B cell (primary cell): Measurements from ENCODE around the gene C15orf39. TPM values are rescaled to one million over a fixed set of nuclear protein-coding genes. Genes with fewer than 3 reads are reported as not detected.

Experiments used
- ATAC-seq: fragments of 200-7000 bp; cut with Tn5 transposase; one replicate; pipeline ENCODE4 v1.10.0; 2021; ENCODE audit warnings: low read depth, mild to moderate bottlenecking, moderate number of reproducible peaks, moderate library complexity
- CTCF ChIA-PET: fragments of 350-600 bp; sonication (Branson Sonifier 250); formaldehyde crosslinking; loops from one replicate; lab custom pipeline; 2021; ENCODE audit warnings: antibody characterized with exemption, inconsistent platforms; lab: Charles Lee
- POLR2A ChIA-PET: fragments of 350-600 bp; sonication (Branson Sonifier 250); formaldehyde crosslinking; loops from one replicate; lab custom pipeline; 2021; ENCODE audit warnings: antibody characterized with exemption; lab: Charles Lee
- DNase-seq: peaks from one replicate; pipeline ENCODE4 v3.0.0; 2013
- H2AFZ ChIP-seq: 2 replicates; pipeline ENCODE4 v1.6.1; 2012; ENCODE audit warnings: mild to moderate bottlenecking, low read depth, low read length; ENCODE audit not compliant: insufficient read depth, poor library complexity, severe bottlenecking
- H3K27ac ChIP-seq, 2 donors: 1 replicate in 1 of 2; 2 replicates in 1 of 2; pipeline ENCODE4 v1.5.1; 2012 to 2013; ENCODE audit warnings: low read length in 2 of 2, mild to moderate bottlenecking in 2 of 2, moderate library complexity in 1 of 2
- H3K27me3 ChIP-seq, 4 experiments: fragments of 200-600 bp in 1 of 4; sonication (generic) in 1 of 4; replicated peaks in 1 of 4; 1 replicate in 2 of 4; 2 replicates in 2 of 4; pipeline versions ENCODE4 v1.6.1 to v1.7.0; 2013 to 2016; ENCODE audit warnings: low read length in 3 of 4, mild to moderate bottlenecking in 2 of 4, mixed read lengths in 1 of 4, moderate library complexity in 1 of 4; ENCODE audit not compliant: insufficient read depth in 4 of 4, control insufficient read depth in 3 of 4; ENCODE audit errors: control extremely low read depth in 1 of 4
- H3K36me3 ChIP-seq, 2 experiments: replicated peaks in 1 of 2; 1 replicate in 1 of 2; 2 replicates in 1 of 2; pipeline versions ENCODE4 v1.6.1 to v1.7.1; 2013; ENCODE audit warnings: low read length in 1 of 2; ENCODE audit not compliant: insufficient read depth in 2 of 2, control insufficient read depth in 1 of 2; ENCODE audit errors: control extremely low read depth in 1 of 2, extremely low read depth in 1 of 2
- H3K4me1 ChIP-seq, 2 donors: fragments of 200-600 bp in 1 of 2; sonication (generic) in 1 of 2; 1 replicate in 1 of 2; 2 replicates in 1 of 2; pipeline versions ENCODE4 v1.5.1 to v1.6.1; 2013 to 2017; ENCODE audit warnings: low read length in 2 of 2; ENCODE audit not compliant: control insufficient read depth in 2 of 2, insufficient read depth in 2 of 2
- H3K4me2 ChIP-seq: replicated peaks from 2 replicates; pipeline ENCODE3; 2012; ENCODE audit warnings: mild to moderate bottlenecking, low read depth, low read length; ENCODE audit not compliant: poor library complexity, severe bottlenecking
- H3K4me3 ChIP-seq, 5 experiments: fragments of 200-600 bp in 1 of 5; sonication (generic) in 1 of 5; 1 replicate in 3 of 5; 2 replicates in 2 of 5; pipeline versions ENCODE4 v1.5.1 to v1.7.0; 2011 to 2016; ENCODE audit warnings: low read length in 4 of 5, mild to moderate bottlenecking in 4 of 5, low read depth in 2 of 5, control low read depth in 1 of 5, moderate library complexity in 1 of 5; ENCODE audit not compliant: insufficient read depth in 1 of 5; ENCODE audit errors: control extremely low read depth in 1 of 5, extremely low read depth in 1 of 5
- H3K79me2 ChIP-seq: fragments of 200-600 bp; sonication (generic); one replicate; pipeline ENCODE4 v1.6.0; 2016; ENCODE audit warnings: low read length; ENCODE audit not compliant: control insufficient read depth, insufficient read depth
- H3K9ac ChIP-seq: fragments of 200-600 bp; sonication (generic); 2 replicates; pipeline ENCODE4 v1.6.1; 2017; ENCODE audit warnings: mild to moderate bottlenecking, low read length, moderate library complexity
- H3K9me3 ChIP-seq, 3 donors: one replicate each; pipeline versions ENCODE4 v1.6.1 to v1.7.1; 2013; ENCODE audit warnings: low read length in 2 of 3; ENCODE audit not compliant: control insufficient read depth in 2 of 3, insufficient read depth in 1 of 3; ENCODE audit errors: control extremely low read depth in 1 of 3
- H4K20me1 ChIP-seq: 2 replicates; pipeline ENCODE4 v1.6.0; 2012; ENCODE audit warnings: mild to moderate bottlenecking, low read length; ENCODE audit not compliant: insufficient read depth, control insufficient read depth, poor library complexity, severe bottlenecking
- H3K27ac Mint-ChIP-seq: one replicate; pipeline ENCODE4 v1.8.0; 2021; ENCODE audit warnings: mixed read lengths
- H3K27me3 Mint-ChIP-seq: one replicate; pipeline ENCODE4 v1.8.0; 2021; ENCODE audit warnings: mixed read lengths
- H3K4me1 Mint-ChIP-seq: one replicate; pipeline ENCODE4 v1.8.0; 2021; ENCODE audit warnings: mixed read lengths
- H3K4me3 Mint-ChIP-seq: one replicate; pipeline ENCODE4 v1.8.0; 2021; ENCODE audit warnings: mixed read lengths
- H3K9me3 Mint-ChIP-seq: one replicate; pipeline ENCODE4 v1.8.0; 2022; ENCODE audit warnings: mixed read lengths; ENCODE audit not compliant: insufficient read depth
- EZH2 ChIP-seq: IDR thresholded peaks from 2 replicates; pipeline ENCODE4 v1.6.1; 2012; ENCODE audit warnings: borderline replicate concordance, low read depth, mild to moderate bottlenecking, moderate library complexity, low read length; ENCODE audit not compliant: insufficient read depth, poor library complexity, severe bottlenecking
- WGBS: methylation state at CpG from one replicate; pipeline ENCODE4 v1.1.5; 2013; ENCODE audit warnings: missing lambda C conversion rate; ENCODE audit not compliant: insufficient coverage; 5-methylcytosine and 5-hydroxymethylcytosine counted together
- intact Hi-C: fragments of 100-400 bp; cut with micrococcal nuclease; formaldehyde crosslinking; loops from one replicate; pipeline ENCODE4 v1.10.0; 2022
- polyA plus RNA-seq: library from polyadenylated mRNA; depleted of rRNA; stranded (reverse); fragments of >200 nt; gene quantifications from 2 replicates; pipeline ENCODE4 v1.2.3, GENCODE V29; 2012
- total RNA-seq, 2 donors: library from RNA; stranded (reverse); fragments of 120-200 nt in 1 of 2; gene quantifications; 1 replicate in 1 of 2; 2 replicates in 1 of 2; pipeline versions ENCODE4 v1.2.3 to v1.2.4, GENCODE V29; 2013 to 2022
- TF ChIP-seq, protein P1 (sequence below): fragments of 200-600 bp; IDR thresholded peaks from one replicate; pipeline ENCODE4 v1.8.0; 2022; ENCODE audit warnings: antibody characterized with exemption, mild to moderate bottlenecking

The C15orf39 gene
- total and polyA plus RNA-seq, 2 donors (not counting 1 experiment from before 2014, with no cell fraction given): 12.4 to 72.7 TPM

DNA sequence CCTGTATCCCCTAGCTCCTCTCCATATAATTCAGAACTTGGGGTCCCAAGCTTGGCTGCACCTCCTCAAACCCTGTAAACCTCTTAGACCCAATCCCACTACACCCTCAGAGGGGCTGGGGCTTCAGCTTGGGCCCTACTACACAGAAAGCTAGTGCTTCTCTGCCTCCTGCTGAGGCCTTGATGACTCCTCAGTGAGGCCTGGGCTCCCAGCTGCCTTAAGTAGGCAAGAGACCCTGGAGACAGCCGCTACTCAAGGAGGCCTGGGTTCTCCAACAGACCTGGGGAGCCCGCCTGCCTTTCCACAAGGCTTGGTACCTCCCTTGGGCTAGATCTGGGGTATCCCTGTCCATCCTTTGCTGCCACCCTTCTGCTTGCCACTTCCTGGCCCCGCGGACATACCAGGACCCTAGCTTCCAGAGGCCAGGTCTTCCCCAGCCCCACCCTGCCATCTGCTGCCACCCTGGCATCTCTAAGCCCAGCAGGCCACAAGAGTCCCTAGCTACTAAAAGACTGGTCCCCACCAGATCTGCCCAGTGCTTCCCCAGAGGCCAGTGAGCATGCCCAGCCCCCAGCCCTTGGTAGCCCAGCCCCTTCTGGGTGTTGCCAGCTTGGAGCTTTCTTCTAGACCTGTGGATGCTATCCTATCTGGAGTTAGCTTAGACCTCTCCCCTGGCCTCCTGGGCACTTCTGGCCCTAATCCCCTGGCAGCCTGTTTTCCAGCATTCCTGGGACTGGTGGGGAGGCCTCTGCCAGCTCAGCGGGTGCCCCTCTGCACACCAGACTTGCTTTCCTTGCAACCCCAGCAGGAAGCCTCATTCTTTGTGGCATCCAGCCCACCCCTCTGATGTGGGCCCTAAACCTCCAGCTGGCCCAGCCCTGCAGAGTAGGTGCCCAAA lies 13.7 kb downstream of the C15orf39 start:
- Histone ChIP-seq H3K4me1 (peaks cover 12 to 13% of the 10 kb centered on the region in 2 donors), H3K27me3 (no peaks in the 10 kb centered on the region), H3K4me2 (no peak overlapping the region), H3K9me3 (no peaks in the 10 kb centered on the region), H3K9ac (no peak overlapping the region), H2AFZ (no peak overlapping the region), H3K36me3 (peaks cover 0 to 28% of the 10 kb centered on the region in 2 experiments), H3K4me3 (no peak overlapping the region), H3K27ac (no peak overlapping the region), H4K20me1 (peaks cover 19% of the 10 kb centered on the region), H3K79me2 (peaks cover 17% of the 10 kb centered on the region)
- no peak overlapping the region for H3K4me3 Mint-ChIP-seq
- H3K27ac Mint-ChIP-seq: no peak overlapping the region
- POLR2A ChIA-PET: interaction anchor here (0.6 to 0.9 kb wide), 2 partner anchors 11 to 421 kb away, joined by 3 to 5 read pairs; no protein-coding TSS in a partner anchor
- no peaks in the 10 kb centered on the region for H3K9me3 Mint-ChIP-seq
- TF ChIP-seq, protein P1, sequence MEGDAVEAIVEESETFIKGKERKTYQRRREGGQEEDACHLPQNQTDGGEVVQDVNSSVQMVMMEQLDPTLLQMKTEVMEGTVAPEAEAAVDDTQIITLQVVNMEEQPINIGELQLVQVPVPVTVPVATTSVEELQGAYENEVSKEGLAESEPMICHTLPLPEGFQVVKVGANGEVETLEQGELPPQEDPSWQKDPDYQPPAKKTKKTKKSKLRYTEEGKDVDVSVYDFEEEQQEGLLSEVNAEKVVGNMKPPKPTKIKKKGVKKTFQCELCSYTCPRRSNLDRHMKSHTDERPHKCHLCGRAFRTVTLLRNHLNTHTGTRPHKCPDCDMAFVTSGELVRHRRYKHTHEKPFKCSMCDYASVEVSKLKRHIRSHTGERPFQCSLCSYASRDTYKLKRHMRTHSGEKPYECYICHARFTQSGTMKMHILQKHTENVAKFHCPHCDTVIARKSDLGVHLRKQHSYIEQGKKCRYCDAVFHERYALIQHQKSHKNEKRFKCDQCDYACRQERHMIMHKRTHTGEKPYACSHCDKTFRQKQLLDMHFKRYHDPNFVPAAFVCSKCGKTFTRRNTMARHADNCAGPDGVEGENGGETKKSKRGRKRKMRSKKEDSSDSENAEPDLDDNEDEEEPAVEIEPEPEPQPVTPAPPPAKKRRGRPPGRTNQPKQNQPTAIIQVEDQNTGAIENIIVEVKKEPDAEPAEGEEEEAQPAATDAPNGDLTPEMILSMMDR: no peak
- TF ChIP-seq EZH2: no peak
- no peaks in the 10 kb centered on the region for H3K27me3 Mint-ChIP-seq
- CTCF ChIA-PET: interaction anchor here (0.9 kb wide), 1 partner anchor 172 kb away, joined by 4 read pairs; no protein-coding TSS in a partner anchor
- 99% methylated on average over 5 of the region's 5 CpGs for WGBS
- H3K4me1 Mint-ChIP-seq: peaks cover 15% of the 10 kb centered on the region
- DNase-seq (no peak), ATAC-seq (no peak)
- intact Hi-C loops: no loop called here

DNA sequence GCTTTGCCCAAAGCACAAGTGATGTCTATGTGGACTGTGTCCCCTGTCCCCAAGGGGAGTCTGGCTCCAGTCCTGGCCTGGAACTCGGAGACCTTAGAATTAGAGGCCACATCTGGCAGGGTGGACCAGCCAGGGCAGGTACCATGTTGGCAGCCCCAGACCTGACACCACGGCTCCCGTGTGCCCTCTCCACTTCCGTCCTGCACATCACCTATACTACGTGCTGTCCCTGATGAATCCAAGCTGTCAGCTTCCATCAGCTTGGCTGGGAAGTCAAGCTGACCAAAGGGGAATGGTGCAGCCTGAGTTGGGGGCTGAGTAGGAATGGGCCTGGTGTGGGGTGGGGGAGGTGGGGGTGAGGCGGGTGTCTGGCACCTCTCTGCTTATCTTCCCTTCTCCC lies 15.3 kb downstream of the C15orf39 start:
- ChIA-PET POLR2A (no interaction called here), CTCF (interaction anchor here (1.3 kb wide), 1 partner anchor 174 kb away, joined by 6 read pairs; no protein-coding TSS in a partner anchor)
- Histone ChIP-seq H3K4me3 (no peak overlapping the region), H3K4me2 (no peak overlapping the region), H3K36me3 (peaks cover 0 to 13% of the 10 kb centered on the region in 2 experiments), H3K27ac (no peak overlapping the region), H3K9ac (no peak overlapping the region), H2AFZ (no peak overlapping the region), H4K20me1 (peaks cover 6% of the 10 kb centered on the region), H3K9me3 (no peaks in the 10 kb centered on the region), H3K79me2 (peaks cover under 1% of the 10 kb centered on the region), H3K27me3 (no peaks in the 10 kb centered on the region), H3K4me1 (peaks cover 12 to 13% of the 10 kb centered on the region in 2 donors)
- WGBS: 98% methylated on average over 4 of the region's 6 CpGs
- H3K27me3 Mint-ChIP-seq: no peaks in the 10 kb centered on the region
- intact Hi-C loops: no loop called here
- TF ChIP-seq EZH2: no peak
- TF ChIP-seq, protein P1: no peak
- H3K27ac Mint-ChIP-seq: no peak overlapping the region
- H3K4me1 Mint-ChIP-seq: peaks cover 15% of the 10 kb centered on the region
- H3K4me3 Mint-ChIP-seq: no peak overlapping the region
- ATAC-seq (no peak), DNase-seq (no peak)
- no peaks in the 10 kb centered on the region for H3K9me3 Mint-ChIP-seq
